Right lobe of liver (tissue), 4 donors: ENCODE results near the gene CHI3L1.

Experiments used
- CTCF ChIP-seq, 4 donors: fragments of 200-600 bp in 3 of 4; fragments of 450-650 bp in 1 of 4; IDR thresholded peaks; one replicate each; pipeline versions ENCODE4 v1.5.1 to v1.8.0; 2016 to 2022; ENCODE audit warnings: antibody characterized with exemption in 4 of 4, mild to moderate bottlenecking in 2 of 4
- POLR2A ChIP-seq: fragments of 450-650 bp; IDR thresholded peaks from one replicate; pipeline ENCODE4 v1.6.1; 2017; ENCODE audit warnings: antibody characterized with exemption, mild to moderate bottlenecking
- donor health status: DM: no; HTN: no; CAD: no.
- donor health status: DM: no; HTN: no; CAD: no.
- donor health status: DM: no; HTN: yes; CAD: no.

GRCh38 chr1:203176273-203177035 is 10.1 kb downstream of the CHI3L1 start:
- TF ChIP-seq CTCF (IDR thresholded peaks at IDR 0.05) (no peak), POLR2A (no peak)
